Stimulated activated CD8-positive, alpha-beta memory T cell treated with anti-CD3 and anti-CD28 coated beads, Interleukin-15, amount 100 ng/mL, for 1 hour (primary cell): ENCODE data around the gene DCLK2.

ENCODE experiments used
- DNase-seq: peaks from one replicate; pipeline ENCODE4 v3.0.0-alpha.2; 2020; ENCODE audit warnings: low read depth

Gene DCLK2

GRCh38 chr4:150240011-150240410, 161.8 kb downstream of the DCLK2 start:
- DNase-seq = no peak

GRCh38 chr4:150242820-150243458, 164.7 kb downstream of the DCLK2 start:
- DNase-seq = no peak

GRCh38 chr4:150243932-150244331, 165.7 kb downstream of the DCLK2 start:
- no peak for DNase-seq

- DNase-seq = no peak
Measured at GRCh38 chr4:150244600-150244999, 166.4 kb downstream of the DCLK2 start.

- no peak for DNase-seq
Measured at GRCh38 chr4:150247184-150247583, 168.9 kb downstream of the DCLK2 start.

- no peak for DNase-seq
Measured at GRCh38 chr4:150248181-150248580, 169.9 kb downstream of the DCLK2 start.

GRCh38 chr4:150250293-150250997, 172.2 kb downstream of the DCLK2 start:
- DNase-seq = no peak

GRCh38 chr4:150250998-150251651, 172.9 kb downstream of the DCLK2 start:
- DNase-seq = no peak

- no peak for DNase-seq
Measured at GRCh38 chr4:150251752-150252190, 173.5 kb downstream of the DCLK2 start.

GRCh38 chr4:150252306-150252705, 174.1 kb downstream of the DCLK2 start:
- DNase-seq = no peak

- DNase-seq = no peak
Measured at GRCh38 chr4:150252741-150253140, 174.5 kb downstream of the DCLK2 start.

- DNase-seq = no peak
Measured at GRCh38 chr4:150253416-150253815, 175.2 kb downstream of the DCLK2 start.

- DNase-seq = no peak
Measured at GRCh38 chr4:150253965-150254630, 175.9 kb downstream of the DCLK2 start.

GRCh38 chr4:150255610-150256224, 177.5 kb downstream of the DCLK2 start:
- no peak for DNase-seq

GRCh38 chr4:150256225-150256620, 178.0 kb downstream of the DCLK2 start:
- no peak for DNase-seq

- DNase-seq = no peak
Measured at GRCh38 chr4:150256841-150257730, 178.8 kb downstream of the DCLK2 start.

- no peak for DNase-seq
Measured at GRCh38 chr4:150258569-150258968, 180.3 kb downstream of the DCLK2 start.

- DNase-seq = no peak
Measured at GRCh38 chr4:150259861-150260567, 181.8 kb downstream of the DCLK2 start.

GRCh38 chr4:150261571-150261970, 183.3 kb downstream of the DCLK2 start:
- DNase-seq = no peak

GRCh38 chr4:150262611-150263010, 184.4 kb downstream of the DCLK2 start:
- no peak for DNase-seq
